Nephron progenitor cell (in vitro differentiated cells): ENCODE data around the gene ATRX.
"Not testable (repeated sequence)": the region's sequence is repeated elsewhere in the genome, so short reads cannot be mapped to it uniquely, and the experiment has no call there.

Experiments used
- DNase-seq: peaks from one replicate; pipeline ENCODE4 v3.0.0; 2021
- H3K27ac Mint-ChIP-seq: 2 replicates; pipeline ENCODE4 v1.8.0; 2021; ENCODE audit warnings: mild to moderate bottlenecking, moderate library complexity, mixed read lengths
- H3K27me3 Mint-ChIP-seq: 2 replicates; pipeline ENCODE4 v1.8.0; 2021; ENCODE audit warnings: mild to moderate bottlenecking, low read depth, mixed read lengths; ENCODE audit not compliant: poor library complexity
- H3K36me3 Mint-ChIP-seq: 2 replicates; pipeline ENCODE4 v1.8.0; 2021; ENCODE audit warnings: low read depth, mixed read lengths
- H3K4me1 Mint-ChIP-seq: 2 replicates; pipeline ENCODE4 v1.8.0; 2021; ENCODE audit warnings: mixed read lengths
- H3K4me3 Mint-ChIP-seq: 2 replicates; pipeline ENCODE4 v1.8.0; 2021; ENCODE audit warnings: mild to moderate bottlenecking, moderate library complexity, mixed read lengths
- H3K9me3 Mint-ChIP-seq: 2 replicates; pipeline ENCODE4 v1.8.0; 2021; ENCODE audit warnings: mild to moderate bottlenecking, moderate library complexity, mixed read lengths
- TF ChIP-seq, protein P1 (sequence below): fragments of 200-600 bp; sonication (generic); IDR thresholded peaks from 2 replicates; pipeline ENCODE4 v1.5.0; 2021; ENCODE audit warnings: antibody characterized with exemption

The ATRX gene

GRCh38 chrX:77556276-77556675, 229.7 kb downstream of the ATRX start:
- Mint-ChIP-seq H3K4me3 (no peak overlapping the region), H3K9me3 (peaks cover 29% of the 10 kb centered on the region), H3K4me1 (no peaks in the 10 kb centered on the region), H3K36me3 (peaks cover 48% of the 10 kb centered on the region), H3K27me3 (no peaks in the 10 kb centered on the region), H3K27ac (no peak overlapping the region)
- no peak for DNase-seq
- TF ChIP-seq, protein P1, sequence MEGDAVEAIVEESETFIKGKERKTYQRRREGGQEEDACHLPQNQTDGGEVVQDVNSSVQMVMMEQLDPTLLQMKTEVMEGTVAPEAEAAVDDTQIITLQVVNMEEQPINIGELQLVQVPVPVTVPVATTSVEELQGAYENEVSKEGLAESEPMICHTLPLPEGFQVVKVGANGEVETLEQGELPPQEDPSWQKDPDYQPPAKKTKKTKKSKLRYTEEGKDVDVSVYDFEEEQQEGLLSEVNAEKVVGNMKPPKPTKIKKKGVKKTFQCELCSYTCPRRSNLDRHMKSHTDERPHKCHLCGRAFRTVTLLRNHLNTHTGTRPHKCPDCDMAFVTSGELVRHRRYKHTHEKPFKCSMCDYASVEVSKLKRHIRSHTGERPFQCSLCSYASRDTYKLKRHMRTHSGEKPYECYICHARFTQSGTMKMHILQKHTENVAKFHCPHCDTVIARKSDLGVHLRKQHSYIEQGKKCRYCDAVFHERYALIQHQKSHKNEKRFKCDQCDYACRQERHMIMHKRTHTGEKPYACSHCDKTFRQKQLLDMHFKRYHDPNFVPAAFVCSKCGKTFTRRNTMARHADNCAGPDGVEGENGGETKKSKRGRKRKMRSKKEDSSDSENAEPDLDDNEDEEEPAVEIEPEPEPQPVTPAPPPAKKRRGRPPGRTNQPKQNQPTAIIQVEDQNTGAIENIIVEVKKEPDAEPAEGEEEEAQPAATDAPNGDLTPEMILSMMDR = no peak

GRCh38 chrX:77548751-77549150, 237.3 kb downstream of the ATRX start:
- H3K9me3 Mint-ChIP-seq = peaks cover 49% of the 10 kb centered on the region
- TF ChIP-seq, protein P1 = no peak
- no peak for DNase-seq
- H3K36me3 Mint-ChIP-seq = peaks cover 63% of the 10 kb centered on the region
- no peak overlapping the region for H3K27ac Mint-ChIP-seq
- H3K4me3 Mint-ChIP-seq = no peak overlapping the region
- H3K4me1 Mint-ChIP-seq = no peaks in the 10 kb centered on the region
- no peaks in the 10 kb centered on the region for H3K27me3 Mint-ChIP-seq

DNA sequence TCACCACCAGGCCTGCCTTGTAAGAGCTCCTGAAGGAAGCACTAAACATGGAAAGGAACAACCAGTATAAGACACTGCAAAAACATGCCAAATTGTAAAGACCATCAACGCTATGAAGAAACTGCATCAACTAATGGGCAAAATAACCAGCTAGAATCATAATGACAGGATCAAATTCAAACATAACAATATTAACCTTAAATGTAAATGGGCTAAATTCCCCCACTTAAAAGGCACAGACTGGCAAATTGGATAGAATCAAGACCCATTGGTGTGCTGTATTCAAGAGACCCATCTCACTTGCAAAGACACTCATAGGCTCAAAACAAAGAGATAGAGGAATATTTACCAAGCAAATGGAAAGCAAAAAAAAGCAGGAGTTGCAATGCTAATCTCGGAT, 246.2 kb downstream of the ATRX start:
- not testable (repeated sequence) for H3K27me3 Mint-ChIP-seq, H3K4me1 Mint-ChIP-seq, DNase-seq, H3K27ac Mint-ChIP-seq, H3K4me3 Mint-ChIP-seq
- Mint-ChIP-seq H3K9me3 (peaks cover 68% of the 10 kb centered on the region), H3K36me3 (peaks cover 86% of the 10 kb centered on the region)

DNA sequence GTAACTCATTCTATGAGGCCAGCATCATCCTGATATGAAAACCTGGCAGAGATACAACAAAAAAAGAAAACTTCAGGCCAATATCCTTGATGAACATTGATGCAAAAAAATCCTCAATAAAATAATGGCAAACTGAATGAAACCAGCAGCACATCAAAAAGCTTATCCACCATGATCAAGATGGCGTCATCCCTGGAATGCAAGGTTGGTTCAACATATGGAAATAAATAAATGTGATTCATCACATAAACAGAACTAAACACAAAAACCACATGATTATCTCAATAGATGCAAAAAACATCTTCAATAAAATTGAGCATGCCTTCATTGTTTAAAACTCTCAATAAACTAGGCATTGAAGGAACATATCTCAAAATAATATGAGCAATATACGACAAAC, 254.8 kb downstream of the ATRX start:
- H3K4me3 Mint-ChIP-seq, H3K27ac Mint-ChIP-seq, H3K27me3 Mint-ChIP-seq, DNase-seq, H3K4me1 Mint-ChIP-seq: not testable (repeated sequence)
- Mint-ChIP-seq H3K9me3 (peaks cover 64% of the 10 kb centered on the region), H3K36me3 (peaks cover 60% of the 10 kb centered on the region)

DNA sequence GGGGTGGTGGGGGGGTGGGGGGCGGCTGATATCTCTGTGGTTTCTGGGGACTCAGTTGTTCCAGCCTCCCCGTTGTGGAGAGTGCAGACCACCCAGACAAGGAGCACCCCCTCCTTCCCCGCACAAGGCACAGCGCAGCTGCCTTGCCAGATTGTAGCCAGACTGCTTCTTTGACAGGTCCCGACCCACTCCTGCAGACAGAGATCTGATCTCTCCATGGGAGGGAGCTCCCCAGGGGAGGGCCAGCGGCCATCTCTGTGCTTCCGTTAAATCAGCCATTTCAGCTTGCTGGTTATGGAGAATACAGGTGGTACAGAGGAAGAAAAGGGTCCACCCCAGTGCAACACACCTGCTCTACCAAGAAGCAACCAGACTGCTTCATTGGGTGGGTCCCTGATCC, 258.0 kb downstream of the ATRX start:
- Mint-ChIP-seq H3K36me3 (peaks cover 50% of the 10 kb centered on the region), H3K4me1 (no peaks in the 10 kb centered on the region), H3K4me3 (no peak overlapping the region), H3K9me3 (peaks cover 55% of the 10 kb centered on the region), H3K27ac (no peak overlapping the region), H3K27me3 (peaks cover 3% of the 10 kb centered on the region)
- DNase-seq = no peak
- TF ChIP-seq, protein P1 = no peak

DNA sequence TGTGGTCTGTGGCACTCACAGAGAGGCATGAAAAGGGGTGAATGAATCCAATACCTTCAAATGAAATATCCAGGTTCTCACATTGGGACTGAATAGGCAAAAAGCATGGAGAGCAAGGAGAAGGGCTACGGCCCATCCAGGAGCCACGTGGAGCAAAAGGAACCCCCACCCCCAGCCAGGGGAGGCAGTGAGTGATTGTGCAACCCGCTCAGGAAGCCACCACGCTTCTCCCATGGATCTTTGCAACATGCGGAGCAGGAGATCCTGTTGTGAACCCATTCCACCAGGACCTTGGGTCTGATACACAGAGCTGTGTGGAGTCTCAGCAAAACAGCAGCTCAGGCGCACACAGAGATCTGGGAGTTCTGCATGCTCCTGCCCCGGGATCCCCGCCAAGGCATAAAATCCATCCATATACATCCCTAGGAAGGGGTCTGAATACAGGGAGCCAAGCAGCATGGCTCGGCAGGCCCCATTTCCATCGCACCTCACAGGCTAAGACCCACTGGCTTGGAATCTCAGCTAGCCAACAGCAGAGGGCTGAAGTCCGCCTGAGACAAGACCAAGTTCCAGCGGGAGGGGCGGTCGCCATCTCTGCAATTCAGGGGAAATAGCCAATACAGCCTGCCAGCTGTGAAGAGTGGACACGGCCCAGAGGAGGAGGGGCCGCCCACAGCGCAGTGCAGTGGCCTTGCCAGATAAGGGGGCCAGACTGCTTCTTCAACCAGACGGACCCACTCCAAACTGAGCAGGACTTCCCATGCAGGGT, 258.6 kb downstream of the ATRX start:
- TF ChIP-seq, protein P1 = no peak
- Mint-ChIP-seq H3K27ac (peak overlapping the region; percentile 3), H3K4me1 (no peaks in the 10 kb centered on the region), H3K9me3 (peaks cover 50% of the 10 kb centered on the region), H3K27me3 (peaks cover 3% of the 10 kb centered on the region), H3K4me3 (no peak overlapping the region), H3K36me3 (peaks cover 48% of the 10 kb centered on the region)
- no peak for DNase-seq

GRCh38 chrX:77519765-77520164, 266.3 kb downstream of the ATRX start:
- Mint-ChIP-seq H3K27ac (no peak overlapping the region), H3K9me3 (peaks cover 62% of the 10 kb centered on the region), H3K4me1 (no peaks in the 10 kb centered on the region), H3K36me3 (peaks cover 80% of the 10 kb centered on the region), H3K4me3 (no peak overlapping the region), H3K27me3 (peaks cover 10% of the 10 kb centered on the region)
- TF ChIP-seq, protein P1 = no peak
- no peak for DNase-seq
